OCI-LY1 (cell line): ENCODE measurements around the gene PNMT.

Experiments used
- EZH2 ChIP-seq: fragments of 200-600 bp; sonication (generic), shearing (Covaris generic); IDR thresholded peaks from 2 replicates; pipeline ENCODE4 v1.8.0; 2017; ENCODE audit warnings: borderline replicate concordance, mixed run types, mild to moderate bottlenecking, antibody characterized with exemption, low read length, moderate library complexity, mixed read lengths
- TF ChIP-seq, protein P1 (sequence below): fragments of 200-600 bp; sonication (generic), shearing (Covaris generic); IDR thresholded peaks from 2 replicates; pipeline ENCODE4 v1.5.1; 2017; ENCODE audit warnings: mild to moderate bottlenecking, antibody characterized with exemption, low read length, moderate library complexity, mixed read lengths

DNA sequence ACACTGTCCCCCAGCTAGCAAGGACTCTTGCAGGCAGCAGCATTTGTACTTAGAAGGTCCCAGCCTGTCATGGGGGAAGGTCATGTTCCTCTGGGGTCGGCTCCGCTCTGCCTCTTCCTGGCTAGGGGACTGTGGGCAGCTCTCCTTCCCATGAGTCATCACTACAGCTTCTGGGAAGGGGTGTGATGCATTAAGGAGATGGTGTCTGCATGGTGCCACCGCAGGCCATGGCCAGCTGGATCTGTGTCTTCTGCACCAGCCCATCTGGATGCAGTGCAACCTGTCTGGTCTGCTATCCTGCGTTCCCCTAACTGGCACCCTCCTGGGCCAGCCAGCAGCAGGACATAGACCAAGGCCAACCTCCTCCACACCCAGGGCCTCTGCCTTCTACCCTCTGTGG is 25.0 kb upstream of the PNMT start:
- TF ChIP-seq, protein P1, sequence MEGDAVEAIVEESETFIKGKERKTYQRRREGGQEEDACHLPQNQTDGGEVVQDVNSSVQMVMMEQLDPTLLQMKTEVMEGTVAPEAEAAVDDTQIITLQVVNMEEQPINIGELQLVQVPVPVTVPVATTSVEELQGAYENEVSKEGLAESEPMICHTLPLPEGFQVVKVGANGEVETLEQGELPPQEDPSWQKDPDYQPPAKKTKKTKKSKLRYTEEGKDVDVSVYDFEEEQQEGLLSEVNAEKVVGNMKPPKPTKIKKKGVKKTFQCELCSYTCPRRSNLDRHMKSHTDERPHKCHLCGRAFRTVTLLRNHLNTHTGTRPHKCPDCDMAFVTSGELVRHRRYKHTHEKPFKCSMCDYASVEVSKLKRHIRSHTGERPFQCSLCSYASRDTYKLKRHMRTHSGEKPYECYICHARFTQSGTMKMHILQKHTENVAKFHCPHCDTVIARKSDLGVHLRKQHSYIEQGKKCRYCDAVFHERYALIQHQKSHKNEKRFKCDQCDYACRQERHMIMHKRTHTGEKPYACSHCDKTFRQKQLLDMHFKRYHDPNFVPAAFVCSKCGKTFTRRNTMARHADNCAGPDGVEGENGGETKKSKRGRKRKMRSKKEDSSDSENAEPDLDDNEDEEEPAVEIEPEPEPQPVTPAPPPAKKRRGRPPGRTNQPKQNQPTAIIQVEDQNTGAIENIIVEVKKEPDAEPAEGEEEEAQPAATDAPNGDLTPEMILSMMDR, result no peak
- TF ChIP-seq EZH2, result no peak
